GM19238 (cell line): ENCODE data around the gene SLAIN2.
"Not testable (repeated sequence)": the region's sequence is repeated elsewhere in the genome, so short reads cannot be mapped to it uniquely, and the experiment has no call there.

Source experiments
- DNase-seq: peaks from one replicate; pipeline ENCODE4 v3.0.0; 2011; ENCODE audit warnings: low spot score; ENCODE audit not compliant: insufficient read length

Gene SLAIN2

DNA sequence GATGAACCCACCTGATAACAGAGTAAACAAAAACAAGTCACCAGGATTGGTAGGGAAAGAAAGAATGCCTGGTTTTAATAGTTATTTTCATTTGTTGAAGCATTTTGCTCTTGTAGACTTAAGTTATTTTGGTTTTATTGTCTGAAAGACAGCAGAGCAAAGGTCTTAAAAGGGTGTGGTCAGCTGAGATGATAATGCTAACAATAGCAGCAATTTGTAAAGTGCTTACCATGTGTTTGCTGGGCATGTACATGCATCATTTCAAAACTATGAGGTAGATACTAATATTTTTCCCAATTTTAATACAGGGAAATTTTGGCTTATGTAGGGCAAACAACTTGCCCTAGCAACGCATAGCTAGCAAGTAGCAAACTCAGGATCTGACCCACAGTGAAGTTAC is 95.0 kb downstream of the SLAIN2 start:
- DNase-seq = no peak

DNA sequence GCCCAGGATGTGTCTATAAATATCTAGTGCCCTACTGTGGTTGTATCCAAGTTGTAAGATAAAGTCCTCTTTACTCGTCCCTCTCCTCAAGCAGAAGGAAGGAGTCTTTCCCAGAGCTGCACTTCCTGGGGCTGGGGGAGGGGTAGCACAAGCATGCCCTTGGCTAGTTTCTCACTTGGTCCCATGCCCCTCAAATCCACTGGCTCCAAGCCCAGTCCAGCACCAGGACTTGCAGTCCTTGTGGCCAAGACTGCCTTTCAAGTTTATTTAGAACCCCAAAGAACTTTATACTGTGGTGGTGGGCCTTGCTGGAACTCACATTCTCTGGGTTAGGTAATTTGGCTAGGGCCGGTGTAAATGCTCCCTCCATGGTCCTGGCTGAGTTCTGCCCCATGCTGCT is 98.7 kb downstream of the SLAIN2 start:
- DNase-seq = no peak

DNA sequence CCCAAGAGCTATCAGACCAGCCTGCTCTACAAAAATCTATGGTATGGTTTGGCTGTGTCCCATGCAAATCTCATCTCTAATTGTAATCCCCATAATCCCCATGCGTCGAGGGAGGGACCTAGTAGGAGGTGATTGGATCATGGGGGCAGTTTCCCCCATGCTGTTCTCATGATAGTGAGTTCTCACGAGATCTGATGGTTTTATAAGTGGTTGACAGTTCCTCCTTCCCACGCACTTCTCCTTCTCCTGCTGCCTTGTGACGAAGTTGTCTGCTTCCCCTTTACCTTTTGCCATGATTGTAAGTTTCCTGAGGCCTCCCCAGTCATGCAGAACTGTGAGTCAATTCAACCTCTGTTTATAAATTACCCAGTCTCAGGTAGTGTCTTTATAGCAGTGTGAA is 99.6 kb downstream of the SLAIN2 start:
- DNase-seq = not testable (repeated sequence)

DNA sequence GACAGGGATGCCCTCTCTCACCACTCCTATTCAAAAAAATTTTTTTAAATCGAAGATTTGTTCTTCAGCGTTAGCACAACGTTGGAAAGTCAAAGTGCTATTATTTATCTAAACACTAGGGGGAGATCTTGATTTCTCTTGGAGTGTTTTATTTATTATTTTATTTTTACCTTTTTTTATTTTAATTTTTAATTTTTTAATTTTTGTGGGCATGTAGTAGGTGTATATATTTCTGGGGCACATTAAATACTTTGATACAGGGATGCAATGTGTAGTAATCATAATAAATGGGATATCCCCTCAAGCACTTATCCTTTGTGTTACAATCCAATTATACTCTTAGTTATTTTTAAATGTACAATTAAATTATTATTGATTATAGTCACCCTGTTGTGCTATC is 104.4 kb downstream of the SLAIN2 start:
- DNase-seq = no peak

DNA sequence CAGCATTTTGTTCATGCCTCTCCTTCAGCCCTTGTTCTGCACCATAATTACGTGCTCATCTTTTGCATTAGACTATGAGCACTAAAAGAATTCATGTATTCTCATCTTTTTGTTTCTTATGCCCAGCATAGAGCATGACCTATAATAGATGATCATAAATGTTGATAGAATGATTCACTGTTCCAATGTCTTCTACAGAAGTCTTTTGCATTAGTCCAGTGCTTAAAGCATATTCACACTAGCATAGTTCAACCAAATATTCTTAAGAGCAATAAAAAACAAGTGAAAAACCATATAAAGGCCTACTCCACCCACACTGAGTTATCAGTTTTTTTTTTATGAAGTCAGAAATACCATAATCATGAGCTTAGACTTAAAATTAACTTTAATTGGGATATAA is 105.3 kb downstream of the SLAIN2 start:
- no peak for DNase-seq

DNA sequence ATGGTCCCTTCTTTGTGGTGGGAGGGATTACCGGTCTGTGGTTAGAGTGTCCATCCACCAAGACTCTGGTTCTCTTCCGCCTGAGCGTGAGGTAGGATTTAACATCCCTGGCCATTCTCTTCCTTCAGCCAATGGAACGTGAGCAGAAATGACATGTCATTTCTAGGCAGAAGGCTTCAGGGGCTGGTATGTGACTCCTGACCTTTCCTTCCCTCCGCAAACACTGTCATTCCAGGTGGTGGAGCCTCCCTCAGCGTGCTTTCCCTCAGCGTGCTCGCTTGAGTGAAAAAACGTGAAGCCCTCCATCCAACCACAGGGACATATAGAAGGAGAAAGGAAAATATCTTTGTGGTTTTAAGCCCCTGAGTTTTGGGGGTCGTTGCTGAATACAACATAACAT is 107.8 kb downstream of the SLAIN2 start:
- DNase-seq = no peak

DNA sequence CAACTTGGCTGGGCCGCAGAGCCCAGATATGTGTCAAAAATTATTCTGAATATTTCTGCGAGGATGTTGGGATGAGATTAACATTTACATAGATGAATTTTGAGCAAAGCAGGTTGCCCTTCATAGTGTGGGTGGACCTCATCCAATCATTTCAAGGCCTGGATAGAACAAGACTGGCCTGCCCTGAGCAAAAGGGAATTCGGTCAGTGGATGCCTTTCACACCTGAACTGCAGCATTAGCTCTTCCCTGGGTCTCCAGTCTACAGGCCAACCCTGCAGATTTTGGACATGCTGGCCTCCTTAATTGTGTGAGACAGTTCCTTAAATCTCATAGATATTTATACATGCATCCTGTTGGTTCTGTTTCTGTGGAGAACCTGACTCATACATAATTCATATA is 109.4 kb downstream of the SLAIN2 start:
- DNase-seq = no peak

DNA sequence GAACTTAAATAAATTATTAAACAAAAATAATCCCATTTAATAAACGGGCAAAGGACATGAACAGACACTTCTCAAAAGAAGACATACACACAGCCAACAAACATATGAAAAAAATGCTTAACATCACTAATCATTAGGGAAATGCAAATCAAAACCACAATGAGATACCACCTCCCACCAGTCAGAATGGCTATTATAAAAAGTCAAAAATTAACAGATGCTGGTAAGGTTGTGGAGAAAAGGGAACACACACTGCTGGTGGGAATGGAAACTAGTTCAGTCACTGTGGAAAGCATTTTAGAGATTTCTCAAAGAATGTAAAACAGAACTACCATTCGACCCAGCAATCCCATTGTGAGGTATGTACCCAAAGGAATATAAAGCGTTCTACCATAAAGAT is 110.3 kb downstream of the SLAIN2 start:
- not testable (repeated sequence) for DNase-seq

DNA sequence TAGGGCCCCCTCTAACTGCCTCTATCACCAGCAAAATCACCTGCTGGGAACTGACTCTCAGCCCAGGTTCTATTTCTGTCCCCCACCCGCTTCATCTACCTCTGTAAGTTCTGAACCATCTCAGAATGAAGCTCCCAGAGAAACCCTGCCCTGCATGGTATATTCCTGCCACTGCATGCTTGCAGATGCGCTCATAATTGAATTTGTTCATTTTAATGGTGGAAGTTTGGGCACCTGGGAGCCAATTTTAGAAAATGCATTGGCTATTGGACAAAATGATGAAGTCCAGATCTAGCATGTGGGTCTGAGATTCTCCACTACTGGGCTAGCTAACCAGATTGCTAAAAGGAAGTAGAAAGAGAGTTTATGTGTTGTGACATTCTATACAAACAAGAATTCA is 113.3 kb downstream of the SLAIN2 start:
- DNase-seq = no peak

DNA sequence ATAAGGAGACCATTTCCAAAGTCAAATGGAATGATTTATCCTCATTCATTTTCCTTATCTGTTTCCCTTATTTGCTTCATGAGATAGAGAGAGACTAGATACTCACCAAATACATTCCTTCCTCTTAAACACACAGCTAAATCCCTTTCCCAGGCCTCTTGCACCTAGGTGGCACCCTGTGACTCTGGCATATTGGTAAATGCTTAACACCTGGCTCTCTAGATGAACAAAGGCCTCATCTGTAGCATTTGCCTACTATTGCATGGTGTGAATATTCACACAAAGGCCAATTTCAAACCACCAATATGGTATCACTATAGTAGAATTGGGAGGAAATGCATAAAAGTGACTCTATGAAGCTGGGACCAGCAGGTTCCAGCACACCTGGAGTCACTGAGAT is 119.7 kb downstream of the SLAIN2 start:
- DNase-seq = no peak

DNA sequence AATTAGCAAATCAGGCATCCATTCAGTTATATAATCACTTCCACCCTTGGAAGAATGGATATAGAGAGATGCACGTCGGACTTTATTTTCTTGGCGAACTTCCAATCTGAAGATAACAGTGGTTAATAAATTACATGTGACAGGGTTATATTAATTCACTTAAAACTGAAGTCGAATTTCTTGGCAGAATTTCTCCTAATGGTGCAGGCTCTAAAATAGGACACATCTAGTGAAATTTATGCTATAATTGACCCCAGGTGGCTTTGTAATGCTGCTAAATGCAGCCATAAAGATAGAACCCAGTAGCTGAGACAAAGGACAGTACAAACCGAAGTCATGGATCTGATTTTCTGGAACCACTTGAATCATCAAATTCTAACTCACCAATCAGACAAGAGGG is 121.0 kb downstream of the SLAIN2 start:
- DNase-seq = no peak

DNA sequence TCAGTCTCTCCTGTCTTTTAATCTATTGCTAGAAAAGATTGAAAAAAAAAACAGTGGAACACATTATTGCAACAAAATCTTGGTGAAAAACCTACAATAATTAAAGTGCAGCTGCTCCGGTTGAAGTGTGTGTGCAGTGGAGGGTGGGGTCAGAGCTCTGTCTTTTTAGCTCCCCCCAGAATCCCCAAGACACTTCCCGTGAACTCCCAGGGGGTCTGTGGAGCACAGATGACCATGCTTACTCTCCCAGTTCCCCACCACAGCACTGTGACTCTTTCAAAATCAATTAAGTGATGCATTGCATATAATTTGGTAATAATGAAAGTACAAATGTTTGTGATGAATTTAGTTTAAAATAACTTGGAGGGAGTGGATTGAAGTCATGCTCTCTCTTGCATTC is 126.1 kb downstream of the SLAIN2 start:
- DNase-seq = no peak

DNA sequence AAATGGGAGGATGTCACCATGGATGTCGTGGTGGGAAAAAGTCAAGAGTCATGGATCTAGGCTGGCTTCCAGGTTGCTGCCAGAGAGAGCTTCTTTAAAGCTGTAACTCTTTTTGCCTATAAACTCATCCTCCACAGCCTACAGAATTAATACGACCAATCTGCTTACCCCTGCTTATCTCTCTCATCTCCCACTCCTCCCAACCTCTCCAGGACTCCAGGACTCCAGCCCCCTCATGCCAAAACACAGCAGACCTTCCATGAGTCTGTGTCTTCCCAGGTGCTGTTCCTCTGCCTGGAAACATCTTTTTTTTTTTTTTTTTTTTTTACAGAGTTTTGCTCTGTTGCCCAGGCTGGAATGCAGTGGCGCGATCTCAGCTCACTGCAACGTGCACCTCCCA is 126.6 kb downstream of the SLAIN2 start:
- DNase-seq = no peak

DNA sequence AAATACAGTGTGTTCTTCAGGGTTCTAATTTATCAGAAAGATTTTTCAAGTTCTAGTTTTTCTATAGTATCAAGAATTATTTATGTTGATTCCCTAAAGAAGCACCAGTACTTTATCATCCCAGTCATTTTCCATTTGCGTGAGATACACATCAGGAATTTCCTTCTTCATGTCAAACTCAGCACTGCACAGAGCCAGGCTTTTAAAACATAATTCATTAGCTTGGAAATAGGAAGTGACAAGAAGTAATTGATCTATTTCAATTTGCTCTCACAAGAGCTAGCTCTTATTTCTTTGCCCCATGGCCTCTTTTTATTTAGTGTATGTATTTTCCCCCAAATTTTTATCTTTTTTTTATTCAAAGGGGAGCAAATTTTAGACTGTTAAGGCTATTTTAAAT is 128.8 kb downstream of the SLAIN2 start:
- no peak for DNase-seq

DNA sequence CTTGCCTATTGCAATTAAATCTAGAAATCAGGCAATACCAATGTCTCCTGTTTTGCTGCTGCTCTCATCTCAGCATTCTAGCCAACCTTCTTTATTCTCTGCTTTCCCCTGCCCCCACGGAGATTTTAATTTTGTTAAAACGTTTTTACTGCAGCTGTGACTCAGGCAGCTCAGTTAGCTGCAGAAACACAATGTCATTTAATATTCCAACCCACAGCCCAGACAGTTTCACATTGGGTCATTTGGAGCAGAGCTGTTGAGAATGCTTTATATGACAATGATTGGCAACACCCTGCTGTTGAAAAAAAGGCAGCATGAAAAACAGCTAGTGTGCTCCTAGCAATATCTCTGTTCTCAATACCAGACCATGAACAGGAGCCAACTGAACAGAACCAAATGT is 129.2 kb downstream of the SLAIN2 start:
- DNase-seq = no peak

DNA sequence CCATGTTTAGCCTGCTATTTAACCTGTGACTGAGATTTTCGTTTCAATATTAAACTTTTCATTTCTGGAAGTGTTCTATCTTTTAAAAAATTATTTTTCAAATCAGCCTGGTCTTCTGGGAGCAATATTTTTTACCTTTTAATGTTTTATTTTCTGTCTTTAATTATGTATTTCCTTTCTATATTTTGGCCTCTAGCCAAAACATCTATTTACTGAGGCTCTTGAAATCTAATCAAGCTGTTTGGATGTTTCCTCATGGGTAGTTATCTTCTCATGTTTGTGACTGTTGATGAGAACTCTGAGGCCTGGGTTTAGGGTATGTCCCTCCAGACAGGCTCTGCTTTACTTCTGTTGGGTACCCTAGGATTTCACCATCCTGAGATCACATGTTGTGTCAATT is 131.5 kb downstream of the SLAIN2 start:
- DNase-seq = no peak

DNA sequence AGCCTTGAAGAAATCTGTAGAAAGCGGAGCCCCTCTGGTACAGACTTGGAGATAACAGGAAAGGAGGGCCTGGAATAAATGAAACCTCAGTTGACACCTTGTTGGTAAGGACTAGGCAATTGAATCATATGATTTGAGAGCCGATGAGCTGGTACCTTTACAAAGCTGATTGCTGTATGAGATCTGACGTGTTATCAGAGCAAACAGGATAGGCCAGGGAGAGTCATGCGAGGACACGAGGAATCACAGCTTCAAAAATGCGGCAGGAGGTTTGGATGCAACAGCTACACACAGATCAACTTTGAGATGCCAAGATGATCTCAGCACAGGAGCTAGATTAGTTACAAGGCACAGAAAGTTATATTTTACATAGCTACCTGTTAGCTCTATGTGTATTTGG is 134.4 kb downstream of the SLAIN2 start:
- no peak for DNase-seq
